Measurements from ENCODE around the gene GLRX5. TPM values are rescaled to one million over a fixed set of nuclear protein-coding genes. Genes with fewer than 3 reads are reported as not detected.

The GLRX5 gene
- polyA plus RNA-seq, 3 donors = 65.9 to 87.6 (median 72.3) TPM

DNA sequence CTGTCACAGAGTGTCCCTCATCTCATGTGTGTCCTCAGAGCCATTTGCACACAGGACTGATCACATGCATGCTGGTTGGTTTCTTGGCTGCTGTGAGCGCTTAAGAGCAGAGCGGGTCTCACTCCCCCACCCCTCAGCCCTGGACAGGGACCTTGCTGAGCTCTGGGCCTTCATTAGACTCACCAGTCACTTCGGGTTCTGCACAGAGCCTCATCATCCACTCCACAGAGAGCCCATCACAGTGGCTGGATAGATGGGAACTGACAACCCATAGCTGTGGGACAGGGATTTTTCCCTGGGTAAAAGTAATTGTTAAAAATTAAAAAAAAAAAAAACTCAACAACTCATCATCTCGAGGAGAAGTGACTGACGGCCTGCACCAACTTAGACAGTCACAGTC is 8.2 kb downstream of the GLRX5 start:
- no peak for DNase-seq (ENCODE audit: extremely low read depth in 1 of 11, low read depth in 9 of 11, low spot score in 4 of 11)

DNA sequence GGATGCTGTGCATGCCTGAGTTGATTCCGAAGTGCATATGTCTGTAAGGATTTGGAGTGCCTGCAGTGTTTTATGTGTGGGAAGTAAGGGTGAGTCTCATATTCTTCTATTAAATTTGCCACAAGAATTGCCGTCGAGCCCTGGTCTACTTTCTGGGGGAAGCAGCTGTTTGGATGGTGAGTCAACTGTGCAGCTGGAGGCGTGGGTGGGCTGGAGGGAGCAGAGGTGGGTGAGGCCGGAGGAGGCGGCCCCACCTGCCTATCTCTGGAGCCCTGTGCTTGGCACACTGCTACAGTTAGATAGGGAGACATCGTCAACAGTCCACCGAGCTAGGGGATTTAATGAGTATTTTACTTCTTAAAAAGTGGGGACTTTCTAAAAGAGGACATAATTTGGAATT is 9.7 kb downstream of the GLRX5 start:
- DNase-seq (ENCODE audit: extremely low read depth in 1 of 11, low read depth in 9 of 11, low spot score in 4 of 11) = no peak

DNA sequence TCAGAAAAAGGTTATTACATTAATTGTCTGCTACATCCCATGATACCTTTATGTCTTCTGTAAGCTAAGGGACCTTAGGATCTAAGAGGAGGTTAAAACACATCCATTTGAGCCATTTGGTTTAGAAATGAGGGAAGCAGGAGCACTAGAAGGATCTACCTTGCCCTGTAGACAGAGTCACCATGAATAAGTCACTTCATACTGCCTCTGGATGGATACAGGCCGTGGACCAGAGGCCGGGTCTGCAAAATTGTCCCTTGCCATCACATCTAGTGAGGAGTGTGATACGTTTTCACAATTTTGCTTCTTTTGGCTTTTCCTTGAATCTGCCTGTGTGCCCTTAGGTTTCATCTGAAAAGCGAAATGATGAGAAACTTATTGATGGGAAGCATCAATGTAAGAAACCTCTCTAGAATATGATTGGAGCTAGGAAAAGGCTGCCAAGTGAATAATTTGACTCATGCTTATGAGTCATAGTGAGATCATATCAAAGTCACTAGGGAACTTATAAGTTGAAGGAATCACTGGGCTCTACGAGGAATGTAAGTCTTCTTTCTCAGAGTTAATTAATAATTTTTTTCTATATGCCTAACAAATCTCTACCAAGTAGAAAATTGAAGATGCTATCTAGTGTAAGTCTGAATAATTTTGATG is 10.8 kb downstream of the GLRX5 start:
- DNase-seq (ENCODE audit: extremely low read depth in 1 of 11, low read depth in 9 of 11, low spot score in 4 of 11) = no peak

DNA sequence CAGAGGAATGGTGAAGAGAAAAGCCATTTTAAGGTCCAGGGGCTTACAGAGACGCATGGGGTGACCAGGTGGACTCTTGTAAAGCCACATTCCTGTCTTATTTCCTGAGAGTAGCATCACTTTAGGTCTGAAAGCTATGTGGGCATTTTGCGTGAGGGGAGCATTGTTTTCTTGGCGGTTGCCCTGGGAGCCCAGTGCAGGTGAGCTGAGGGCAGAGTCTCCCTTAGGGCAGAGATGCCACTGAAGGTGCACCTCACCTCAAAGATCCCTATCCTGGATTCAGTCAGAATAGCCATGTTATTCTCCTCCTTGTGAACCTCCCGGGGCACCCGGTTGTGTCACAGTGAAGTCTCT is 12.4 kb downstream of the GLRX5 start:
- DNase-seq (ENCODE audit: extremely low read depth in 1 of 11, low read depth in 9 of 11, low spot score in 4 of 11) = no peak

DNA sequence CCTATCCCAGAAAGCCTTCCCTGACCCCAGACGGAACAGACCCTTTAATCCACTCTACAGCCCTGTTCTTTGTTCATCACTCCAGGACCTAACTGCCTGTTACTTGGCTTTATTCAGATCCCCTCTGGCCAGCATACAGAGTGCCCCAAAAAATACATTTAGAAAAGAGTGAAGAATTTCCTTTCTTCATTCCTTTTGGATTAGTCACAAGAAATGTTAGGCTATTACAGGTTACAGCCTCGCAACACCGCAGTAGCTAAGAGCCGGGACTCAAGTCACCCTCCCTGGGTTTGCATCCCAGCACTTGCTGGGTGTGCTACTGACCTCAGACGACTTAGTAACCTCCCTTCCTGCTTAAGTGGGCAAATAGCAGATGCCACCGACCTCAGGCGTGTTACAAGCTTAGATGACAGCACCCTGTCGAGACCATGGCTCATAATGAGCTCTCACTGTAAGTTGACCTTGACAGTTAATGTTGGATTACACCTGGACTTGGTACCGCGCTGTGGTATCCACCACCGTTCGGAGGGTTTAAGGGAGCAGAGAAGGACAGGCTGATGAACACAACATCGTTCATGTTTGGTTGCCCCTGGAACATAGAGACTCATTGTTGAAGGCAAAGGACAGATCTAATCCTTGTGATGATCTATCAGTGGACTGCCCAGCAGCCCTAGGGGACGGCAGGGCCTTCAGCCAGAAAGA is 12.9 kb downstream of the GLRX5 start:
- DNase-seq (ENCODE audit: extremely low read depth in 1 of 11, low read depth in 9 of 11, low spot score in 4 of 11) = no peak

DNA sequence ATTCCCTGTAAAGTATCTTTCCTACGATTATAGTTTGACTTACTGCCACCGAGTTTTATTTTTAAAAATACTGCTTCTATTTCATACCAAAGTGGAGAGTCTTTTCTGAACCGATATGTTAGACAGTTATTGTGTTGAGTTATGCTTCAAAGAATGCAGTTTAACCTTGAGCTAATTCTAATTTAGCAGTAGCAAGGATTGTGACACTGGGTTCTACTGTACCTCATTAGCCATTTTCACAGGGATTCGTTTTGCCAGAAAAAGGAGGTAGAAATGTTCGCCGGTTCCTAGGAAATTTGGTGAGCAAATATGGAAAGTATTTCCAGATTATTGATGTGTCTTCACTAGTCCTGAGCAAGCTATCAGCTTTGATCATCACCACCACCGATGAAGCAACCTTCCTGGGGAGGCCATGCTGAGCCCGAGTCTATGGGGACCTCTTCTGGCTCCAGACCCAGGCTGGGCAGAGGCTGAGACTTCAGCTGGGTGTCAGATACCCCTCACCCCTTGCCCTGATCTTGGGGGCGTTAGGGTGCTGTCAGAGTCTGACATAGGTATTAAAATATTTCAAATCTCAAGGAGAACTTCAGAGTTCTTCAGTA is 13.6 kb downstream of the GLRX5 start:
- no peak for DNase-seq (ENCODE audit: extremely low read depth in 1 of 11, low read depth in 9 of 11, low spot score in 4 of 11)

DNA sequence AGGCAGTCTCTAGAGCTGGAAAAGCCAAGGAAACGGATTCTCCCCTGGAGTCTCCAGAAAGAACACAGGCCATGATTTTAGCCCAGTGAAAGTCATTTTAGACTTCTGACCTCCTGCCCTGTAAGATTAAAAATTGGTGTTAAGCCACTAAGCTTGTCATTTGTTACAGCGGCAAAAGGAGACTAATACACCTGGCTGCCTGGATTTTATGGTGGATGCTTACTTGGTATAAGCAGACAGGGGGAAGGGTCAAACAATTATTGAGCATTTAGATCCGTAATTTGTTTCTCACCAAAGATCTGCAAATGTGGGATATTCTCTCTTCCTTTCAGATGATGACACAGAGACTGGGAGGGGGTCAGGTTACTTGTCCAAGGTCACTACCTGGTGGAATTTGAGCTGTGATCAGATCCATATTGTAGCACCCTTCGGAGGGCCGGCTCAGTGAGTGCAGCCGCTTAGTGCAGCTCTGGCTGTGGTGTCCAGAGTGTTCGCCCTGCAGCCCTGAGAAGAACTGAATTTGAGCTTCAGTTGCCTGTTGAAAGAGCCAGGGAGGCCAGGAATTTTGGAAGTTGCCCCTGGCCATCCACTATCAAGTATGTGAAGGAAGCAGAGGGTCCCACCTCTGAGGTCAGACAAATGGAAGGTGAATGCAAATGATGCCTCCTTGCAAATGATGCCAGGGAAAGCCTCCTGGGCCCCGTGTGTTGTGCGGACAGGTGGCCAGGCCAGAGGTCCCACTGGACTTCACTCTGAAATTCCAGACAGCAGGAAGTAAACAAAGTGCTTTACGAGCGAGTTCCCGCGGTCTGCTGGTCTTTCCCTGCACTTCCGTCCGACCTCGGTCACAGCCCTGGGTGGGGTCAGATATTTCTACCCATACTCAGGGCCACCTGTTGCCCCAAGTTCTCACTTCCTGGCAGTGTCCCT is 15.1 kb downstream of the GLRX5 start:
- DNase-seq (ENCODE audit: extremely low read depth in 1 of 11, low read depth in 9 of 11, low spot score in 4 of 11) = no peak

DNA sequence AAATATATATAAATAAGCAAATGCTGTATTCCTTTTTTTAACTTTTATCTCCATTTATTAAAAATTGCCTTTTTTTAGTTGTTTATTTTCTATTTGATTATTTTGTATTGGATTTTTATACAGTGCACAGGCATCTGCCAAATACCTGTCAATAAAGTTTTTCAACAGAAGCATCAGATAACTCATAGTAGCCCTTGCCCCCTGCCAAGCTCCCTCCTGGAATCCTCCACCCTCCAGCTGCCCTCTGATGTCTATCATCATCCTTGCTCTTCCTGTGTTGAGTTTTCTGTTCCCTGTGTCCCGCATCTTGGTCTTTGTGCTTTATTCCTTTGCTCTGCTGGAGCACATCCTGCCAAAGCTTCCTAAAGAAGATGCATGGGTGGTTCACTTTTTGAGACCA is 16.6 kb downstream of the GLRX5 start:
- DNase-seq (ENCODE audit: extremely low read depth in 1 of 11, low read depth in 9 of 11, low spot score in 4 of 11) = no peak

DNA sequence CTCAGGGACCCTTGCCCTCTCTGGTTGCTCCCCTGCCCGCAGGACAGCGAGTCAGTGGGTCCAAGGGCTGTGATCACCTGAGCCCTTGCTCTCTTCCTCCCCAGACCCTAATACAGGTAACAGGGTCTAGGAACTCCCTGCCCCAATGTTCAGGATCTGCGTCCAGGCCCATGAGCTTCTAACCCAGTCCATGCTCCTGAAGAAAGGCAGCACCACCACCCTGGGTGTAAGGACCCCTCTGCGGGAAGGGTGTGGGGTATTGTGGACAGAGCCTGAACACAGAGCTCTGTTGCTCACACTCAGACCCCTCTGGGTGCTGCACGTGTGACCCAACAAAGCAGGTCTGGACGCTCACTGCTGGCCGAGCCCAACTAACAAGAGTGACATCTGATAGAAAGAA is 18.3 kb downstream of the GLRX5 start:
- no peak for DNase-seq (ENCODE audit: extremely low read depth in 1 of 11, low read depth in 9 of 11, low spot score in 4 of 11)

DNA sequence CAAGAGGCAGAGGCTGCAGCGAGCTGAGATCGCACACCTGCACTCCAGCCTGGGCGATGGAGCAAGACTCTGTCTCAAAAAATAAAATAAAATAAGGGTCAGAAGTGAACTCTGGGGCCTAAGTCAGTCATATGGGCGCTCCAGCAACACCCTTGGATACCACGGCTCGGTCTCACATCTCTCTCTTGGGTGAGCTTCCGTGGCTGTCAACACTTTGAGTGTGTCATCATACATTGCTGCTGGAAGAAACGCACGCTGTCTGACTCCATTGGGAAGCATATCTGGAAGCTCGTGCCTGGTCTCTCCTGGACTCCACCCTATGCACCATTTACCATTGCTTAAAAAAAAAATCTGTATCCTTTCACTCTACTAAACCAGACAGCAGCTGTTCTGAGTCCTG is 20.2 kb downstream of the GLRX5 start:
- DNase-seq (ENCODE audit: extremely low read depth in 1 of 11, low read depth in 9 of 11, low spot score in 4 of 11) = no peak

DNA sequence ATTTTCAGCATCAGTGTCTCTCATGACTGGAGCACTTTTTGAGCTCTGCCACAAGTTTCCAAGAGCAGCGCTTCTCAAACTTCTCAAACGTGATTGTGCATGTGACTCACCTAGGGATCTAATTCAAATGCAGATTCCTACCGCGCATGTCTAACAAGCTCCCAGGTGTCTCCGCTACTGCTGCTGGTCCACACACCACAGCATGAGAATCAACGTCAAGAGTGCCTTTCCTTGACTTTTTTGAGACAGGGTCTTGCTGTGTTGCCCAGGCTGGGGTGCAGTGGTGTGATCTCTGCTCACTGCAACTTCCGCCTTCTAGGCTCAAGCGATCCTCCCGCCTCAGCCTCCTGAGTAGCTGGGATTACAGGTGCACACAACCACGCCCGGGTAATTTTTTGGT is 22.4 kb downstream of the GLRX5 start:
- no peak for DNase-seq (ENCODE audit: extremely low read depth in 1 of 11, low read depth in 9 of 11, low spot score in 4 of 11)

DNA sequence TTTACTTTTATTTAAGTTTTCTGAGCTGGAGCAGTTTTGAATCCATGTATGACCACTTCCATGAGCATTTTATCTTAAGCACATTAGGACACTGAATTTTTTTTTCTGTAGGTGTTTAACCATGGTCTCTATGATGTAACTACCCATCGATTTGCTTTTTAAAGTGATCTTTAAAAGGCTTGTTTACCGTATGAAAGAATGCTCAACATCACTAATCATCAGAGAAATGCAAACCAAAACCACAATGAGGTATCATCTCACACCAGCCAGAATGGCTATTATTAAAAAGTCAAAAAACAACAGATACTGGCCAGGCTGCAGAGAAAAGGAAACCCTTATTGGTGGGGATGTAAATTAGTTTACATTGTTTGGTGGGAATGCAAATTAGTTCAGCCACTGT is 23.0 kb downstream of the GLRX5 start:
- DNase-seq (ENCODE audit: extremely low read depth in 1 of 11, low read depth in 9 of 11, low spot score in 4 of 11) = no peak

DNA sequence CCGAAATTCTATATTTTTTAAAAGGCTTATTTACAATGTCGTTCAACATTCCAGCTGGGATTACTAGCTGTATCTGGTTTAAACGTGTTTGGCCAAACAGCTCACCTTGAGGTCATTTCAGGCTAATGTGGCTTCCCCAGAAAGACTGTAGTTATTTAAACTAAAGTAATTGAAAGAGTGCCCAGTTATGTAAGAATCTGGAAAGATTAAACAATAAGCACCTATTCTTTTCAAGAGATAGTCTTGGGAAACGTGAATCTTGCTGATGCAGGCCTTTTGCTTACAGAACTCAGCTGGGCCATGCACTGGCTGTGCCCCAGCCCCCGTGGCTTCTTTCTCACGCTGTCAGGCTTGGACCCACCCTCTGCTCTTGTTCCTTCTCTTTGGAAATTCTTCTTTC is 24.4 kb downstream of the GLRX5 start:
- DNase-seq (ENCODE audit: extremely low read depth in 1 of 11, low read depth in 9 of 11, low spot score in 4 of 11) = no peak

DNA sequence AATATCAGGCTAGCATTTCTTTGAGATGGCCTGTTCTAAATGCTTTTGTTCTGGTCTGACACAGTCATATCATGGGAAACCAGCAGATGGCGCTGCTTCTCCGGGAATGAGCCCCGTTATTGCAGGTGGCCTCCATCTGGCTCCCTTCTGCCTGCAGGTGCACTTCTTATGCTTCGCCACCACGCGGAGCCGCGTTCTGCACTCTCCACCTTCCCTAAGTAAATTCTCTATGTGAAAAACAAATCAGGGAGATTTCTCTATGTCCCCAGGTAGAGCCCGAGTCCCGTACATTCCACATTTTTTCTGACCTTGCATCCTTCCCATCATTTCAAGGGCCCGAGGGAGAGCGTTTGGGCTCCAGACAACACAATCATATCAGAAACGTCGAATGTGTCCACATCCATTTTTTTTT is 26.2 kb downstream of the GLRX5 start:
- DNase-seq (ENCODE audit: extremely low read depth in 1 of 11, low read depth in 9 of 11, low spot score in 4 of 11) = peak; percentile 66 to 86 (median 81)

DNA sequence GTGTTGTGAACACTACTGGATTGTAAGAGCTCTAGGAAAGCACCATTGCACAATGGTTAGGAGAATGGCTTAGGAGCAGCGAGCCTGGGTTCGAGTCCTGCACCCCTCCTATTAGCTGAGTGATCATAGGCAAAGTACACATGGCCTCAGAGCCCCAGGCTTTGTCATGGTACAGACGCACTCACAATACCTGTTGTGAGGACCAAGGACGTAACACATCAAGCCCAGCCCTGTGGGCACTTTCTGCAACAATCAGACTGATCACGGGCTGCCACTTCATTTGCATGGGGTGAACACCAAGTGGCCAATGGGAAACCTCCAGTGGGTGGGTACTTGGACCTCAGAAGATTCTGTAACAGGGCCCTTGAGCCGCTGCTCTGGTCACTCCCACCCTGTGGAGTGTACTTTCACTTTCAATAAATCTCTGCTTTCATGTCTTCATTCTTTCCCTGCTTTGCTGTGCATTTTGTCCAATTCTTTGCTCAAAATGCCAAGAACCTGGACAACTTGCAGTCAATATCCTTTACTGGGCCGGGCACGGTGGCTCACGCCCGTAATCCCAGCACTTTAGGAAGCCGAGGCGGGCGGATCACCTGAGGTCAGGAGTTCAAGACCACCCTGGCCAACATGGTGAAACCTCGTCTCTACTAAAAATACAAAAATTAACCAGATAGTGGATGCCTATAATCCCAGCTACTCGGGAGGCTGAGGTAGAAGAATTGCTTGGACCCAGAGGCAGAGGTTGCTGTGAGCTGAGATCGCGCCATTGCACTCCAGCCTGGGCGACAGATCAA is 28.2 kb downstream of the GLRX5 start:
- peak in 7 of 11 donors; percentile 8 to 31 (median 18) for DNase-seq (ENCODE audit: extremely low read depth in 1 of 11, low read depth in 9 of 11, low spot score in 4 of 11)

DNA sequence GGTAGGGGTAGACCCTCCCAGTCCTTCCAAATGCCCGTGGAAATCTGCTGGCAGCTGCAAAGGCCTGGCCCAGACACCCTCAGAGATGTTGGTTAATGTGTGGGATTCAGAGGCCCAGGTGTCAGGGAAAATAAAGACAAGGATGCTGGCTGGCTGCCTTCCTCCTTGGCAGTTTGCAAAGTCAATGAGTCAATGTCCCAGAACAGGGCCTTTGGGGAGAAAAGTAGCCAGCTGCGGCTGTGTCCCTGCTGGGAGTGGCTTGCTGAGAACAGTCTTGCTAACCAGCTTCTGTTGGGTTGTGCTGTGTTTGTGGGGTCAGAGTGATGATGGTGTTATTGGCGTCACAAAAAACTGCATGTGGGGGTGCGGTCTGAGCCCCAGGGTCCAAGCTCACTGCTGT is 29.2 kb downstream of the GLRX5 start:
- no peak for DNase-seq (ENCODE audit: extremely low read depth in 1 of 11, low read depth in 9 of 11, low spot score in 4 of 11)

DNA sequence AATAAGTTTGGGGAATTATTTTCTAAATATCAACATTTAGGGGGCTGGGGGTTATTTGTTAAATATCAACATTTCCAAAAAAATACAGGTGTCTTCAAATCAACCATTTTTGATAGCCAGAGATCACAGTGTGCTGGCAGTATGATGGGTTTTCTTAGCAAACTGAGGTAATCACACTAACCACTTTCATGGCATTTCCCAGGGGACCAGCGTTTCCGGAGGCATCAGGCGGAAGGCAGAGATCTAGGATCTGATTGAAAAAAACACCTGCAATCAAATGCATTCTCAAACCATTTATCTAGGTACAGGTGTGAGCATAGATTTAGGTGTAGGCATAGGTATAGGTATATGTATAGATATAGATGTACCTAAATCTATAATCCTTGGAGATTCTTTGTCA is 34.6 kb downstream of the GLRX5 start:
- no peak for DNase-seq (ENCODE audit: extremely low read depth in 1 of 11, low read depth in 9 of 11, low spot score in 4 of 11)

DNA sequence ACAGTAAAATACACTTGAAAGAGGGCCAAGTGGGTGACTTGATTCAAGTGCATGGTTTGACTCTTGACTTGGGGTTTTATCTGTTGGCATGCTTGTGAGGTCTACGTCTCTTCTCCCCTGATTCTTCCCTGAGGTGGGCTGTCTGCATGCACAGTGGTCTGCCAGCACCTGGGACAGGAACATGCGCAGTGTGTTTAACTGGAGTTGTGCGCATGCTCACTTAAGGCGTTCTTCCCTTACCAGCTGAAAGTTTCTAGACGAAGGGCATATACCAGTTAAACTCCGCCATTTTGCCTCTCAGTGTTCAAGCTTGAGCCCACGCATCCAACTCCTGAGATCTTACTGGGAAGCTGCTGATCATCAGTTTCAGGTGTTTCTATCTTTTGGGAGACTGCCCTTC is 38.5 kb downstream of the GLRX5 start:
- no peak for DNase-seq (ENCODE audit: extremely low read depth in 1 of 11, low read depth in 9 of 11, low spot score in 4 of 11)

All from renal cortex interstitium (tissue), 11 donors.